Osteoblast (primary cell): ENCODE measurements around the gene DPP10. TPM values are rescaled to one million over a fixed set of nuclear protein-coding genes. Genes with fewer than 3 reads are reported as not detected.

Source experiments
- DNase-seq: peaks from one replicate; pipeline ENCODE4 v3.0.0; 2011; ENCODE audit warnings: low spot score, mixed read lengths; ENCODE audit not compliant: insufficient read length; ENCODE audit errors: missing footprints
- H2AFZ ChIP-seq: 2 replicates; pipeline ENCODE4 v1.6.0; 2011; ENCODE audit warnings: mild to moderate bottlenecking, low read length
- H3K27ac ChIP-seq: 2 replicates; pipeline ENCODE4 v1.5.1; 2011; ENCODE audit warnings: mild to moderate bottlenecking, low read depth, low read length, moderate library complexity
- H3K27me3 ChIP-seq: 2 replicates; pipeline ENCODE4 v1.6.0; 2012; ENCODE audit warnings: mild to moderate bottlenecking, control low read depth, inconsistent platforms, low read length, moderate library complexity; ENCODE audit not compliant: insufficient read depth
- H3K36me3 ChIP-seq: 2 replicates; pipeline ENCODE4 v1.5.1; 2011; ENCODE audit warnings: mild to moderate bottlenecking, low read length, control low read depth, moderate library complexity; ENCODE audit not compliant: insufficient read depth
- H3K4me1 ChIP-seq: 2 replicates; pipeline ENCODE4 v1.5.1; 2011; ENCODE audit warnings: mild to moderate bottlenecking, low read length, control low read depth, moderate library complexity; ENCODE audit not compliant: insufficient read depth
- H3K4me2 ChIP-seq: 2 replicates; pipeline ENCODE4 v1.6.0; 2011; ENCODE audit warnings: mild to moderate bottlenecking, low read length; ENCODE audit not compliant: insufficient read depth
- H3K4me3 ChIP-seq: fragments of 200-600 bp; sonication (generic); 3 replicates; pipeline ENCODE4 v1.5.1; 2012; ENCODE audit warnings: mild to moderate bottlenecking, low read length, inconsistent platforms; ENCODE audit not compliant: insufficient read depth
- H3K79me2 ChIP-seq: 2 replicates; pipeline ENCODE4 v1.6.0; 2012; ENCODE audit warnings: mild to moderate bottlenecking, low read length, control low read depth, inconsistent platforms; ENCODE audit not compliant: insufficient read depth
- H3K9me3 ChIP-seq: 2 replicates; pipeline ENCODE4 v1.5.1; 2011; ENCODE audit warnings: low read depth, low read length, control low read depth
- H4K20me1 ChIP-seq: 2 replicates; pipeline ENCODE4 v1.6.0; 2012; ENCODE audit warnings: mild to moderate bottlenecking, low read length, control low read depth; ENCODE audit not compliant: insufficient read depth
- CTCF ChIP-seq: IDR thresholded peaks from 2 replicates; pipeline ENCODE4 v1.5.1; 2011; ENCODE audit warnings: mild to moderate bottlenecking, low read depth, low read length, moderate library complexity; ENCODE audit errors: extremely low read depth
- total RNA-seq: library from RNA; depleted of rRNA; stranded (reverse); fragments of >200 nt; gene quantifications from 2 replicates; pipeline ENCODE4 v1.2.3, GENCODE V29; 2012

The DPP10 gene
- total RNA-seq, 1 donor = not detected

GRCh38 chr2:114472726-114473125, 30.3 kb downstream of the DPP10 start:
- DNase-seq = peak; percentile 58

GRCh38 chr2:114488841-114489530, 46.5 kb downstream of the DPP10 start:
- no peak for DNase-seq
- Histone ChIP-seq H3K4me1 (no peaks in the 10 kb centered on the region), H2AFZ (no peak overlapping the region), H3K27me3 (no peaks in the 10 kb centered on the region), H3K36me3 (no peaks in the 10 kb centered on the region), H3K9me3 (no peaks in the 10 kb centered on the region), H3K4me3 (no peak overlapping the region), H3K79me2 (no peaks in the 10 kb centered on the region), H4K20me1 (no peaks in the 10 kb centered on the region), H3K27ac (no peak overlapping the region), H3K4me2 (no peak overlapping the region)
- no peak for TF ChIP-seq CTCF

More at GRCh38 chr2:114472726-114473125, 30.3 kb downstream of the DPP10 start:
- H3K27ac ChIP-seq = no peak overlapping the region
- no peaks in the 10 kb centered on the region for H3K4me1 ChIP-seq
- H3K36me3 ChIP-seq = no peaks in the 10 kb centered on the region
- no peaks in the 10 kb centered on the region for H3K9me3 ChIP-seq
- no peaks in the 10 kb centered on the region for H4K20me1 ChIP-seq
- no peak overlapping the region for H3K4me2 ChIP-seq
- H2AFZ ChIP-seq = no peak overlapping the region
- no peak overlapping the region for H3K4me3 ChIP-seq
- H3K79me2 ChIP-seq = no peaks in the 10 kb centered on the region
- TF ChIP-seq CTCF = no peak
- H3K27me3 ChIP-seq = no peaks in the 10 kb centered on the region

- no peaks in the 10 kb centered on the region for H3K27me3 ChIP-seq
- no peaks in the 10 kb centered on the region for H4K20me1 ChIP-seq
- no peaks in the 10 kb centered on the region for H3K4me1 ChIP-seq
- no peaks in the 10 kb centered on the region for H3K9me3 ChIP-seq
- H2AFZ ChIP-seq = no peak overlapping the region
- no peak overlapping the region for H3K4me3 ChIP-seq
- TF ChIP-seq CTCF = no peak
- no peak for DNase-seq
- no peak overlapping the region for H3K27ac ChIP-seq
- H3K4me2 ChIP-seq = no peak overlapping the region
- H3K36me3 ChIP-seq = no peaks in the 10 kb centered on the region
- H3K79me2 ChIP-seq = no peaks in the 10 kb centered on the region
Measured at GRCh38 chr2:114495046-114495445, 52.6 kb downstream of the DPP10 start.

GRCh38 chr2:114496959-114497358, 54.5 kb downstream of the DPP10 start:
- H3K4me2 ChIP-seq = no peak overlapping the region
- no peak for DNase-seq
- H3K79me2 ChIP-seq = no peaks in the 10 kb centered on the region
- no peak overlapping the region for H2AFZ ChIP-seq
- no peaks in the 10 kb centered on the region for H3K27me3 ChIP-seq
- no peaks in the 10 kb centered on the region for H3K9me3 ChIP-seq
- no peaks in the 10 kb centered on the region for H4K20me1 ChIP-seq
- no peak overlapping the region for H3K27ac ChIP-seq
- no peak for TF ChIP-seq CTCF
- no peak overlapping the region for H3K4me3 ChIP-seq
- H3K36me3 ChIP-seq = no peaks in the 10 kb centered on the region
- H3K4me1 ChIP-seq = no peaks in the 10 kb centered on the region
